RWPE2 (cell line): ENCODE results near the gene BAHCC1.

Experiments used
- ATAC-seq: fragments of 200-7000 bp; cut with Tn5 transposase; 3 replicates; pipeline ENCODE4 v1.9.1; 2021; ENCODE audit warnings: low read depth
- DNase-seq: peaks from one replicate; pipeline ENCODE4 v3.0.0-alpha.2; 2020; ENCODE audit warnings: low spot score
- H3K27ac ChIP-seq: fragments of 450-650 bp; 2 replicates; pipeline ENCODE4 v1.5.1; 2017; ENCODE audit warnings: mild to moderate bottlenecking; ENCODE audit not compliant: poor library complexity, severe bottlenecking
- H3K27me3 ChIP-seq: fragments of 250-450 bp; sonication (Bioruptor Pico); 2 replicates; pipeline ENCODE4 v1.5.1; 2021; ENCODE audit warnings: mild to moderate bottlenecking, moderate library complexity; ENCODE audit not compliant: insufficient read depth, poor library complexity, severe bottlenecking
- H3K36me3 ChIP-seq: fragments of 250-450 bp; sonication (Bioruptor Pico); 2 replicates; pipeline ENCODE4 v1.5.1; 2020; ENCODE audit warnings: low read depth, mild to moderate bottlenecking, moderate library complexity
- H3K4me1 ChIP-seq: fragments of 250-450 bp; sonication (Bioruptor Pico); 2 replicates; pipeline ENCODE4 v1.5.1; 2021; ENCODE audit warnings: mild to moderate bottlenecking, moderate library complexity; ENCODE audit not compliant: insufficient read depth, poor library complexity, severe bottlenecking
- H3K4me3 ChIP-seq: fragments of 250-450 bp; sonication (Bioruptor Pico); 2 replicates; pipeline ENCODE4 v1.5.1; 2021; ENCODE audit warnings: mild to moderate bottlenecking, moderate library complexity; ENCODE audit not compliant: severe bottlenecking
- H3K9me3 ChIP-seq: fragments of 250-450 bp; sonication (Bioruptor Pico); 2 replicates; pipeline ENCODE4 v1.5.1; 2021; ENCODE audit warnings: mild to moderate bottlenecking, moderate library complexity; ENCODE audit not compliant: severe bottlenecking
- CTCF ChIP-seq: fragments of 450-650 bp; IDR thresholded peaks from one replicate; pipeline ENCODE4 v1.5.1; 2017; ENCODE audit warnings: mild to moderate bottlenecking, moderate library complexity; ENCODE audit not compliant: poor library complexity, severe bottlenecking

Gene BAHCC1

GRCh38 chr17:81409190-81409935 lies 14.1 kb downstream of the BAHCC1 start:
- 0 out of 3 replicates have a peak, but pooled peaks have one; percentile 22 for ATAC-seq
- TF ChIP-seq CTCF: no peak
- Histone ChIP-seq H3K4me1 (peaks cover 9% of the 10 kb centered on the region), H3K4me3 (no peak overlapping the region), H3K9me3 (no peaks in the 10 kb centered on the region), H3K27me3 (no peaks in the 10 kb centered on the region), H3K36me3 (no peaks in the 10 kb centered on the region), H3K27ac (no peak overlapping the region)
- DNase-seq: no peak

GRCh38 chr17:81410852-81411251 lies 15.6 kb downstream of the BAHCC1 start:
- DNase-seq (no peak), ATAC-seq (no peak)
- Histone ChIP-seq H3K9me3 (no peaks in the 10 kb centered on the region), H3K27me3 (no peaks in the 10 kb centered on the region), H3K36me3 (no peaks in the 10 kb centered on the region), H3K27ac (no peak overlapping the region), H3K4me1 (peaks cover 9% of the 10 kb centered on the region), H3K4me3 (no peak overlapping the region)
- TF ChIP-seq CTCF: no peak

GRCh38 chr17:81411305-81411704 lies 16.0 kb downstream of the BAHCC1 start:
- Histone ChIP-seq H3K27me3 (no peaks in the 10 kb centered on the region), H3K4me3 (no peak overlapping the region), H3K27ac (no peak overlapping the region), H3K4me1 (peaks cover 9% of the 10 kb centered on the region), H3K9me3 (no peaks in the 10 kb centered on the region), H3K36me3 (no peaks in the 10 kb centered on the region)
- DNase-seq: no peak
- TF ChIP-seq CTCF: no peak
- no peak for ATAC-seq

DNA sequence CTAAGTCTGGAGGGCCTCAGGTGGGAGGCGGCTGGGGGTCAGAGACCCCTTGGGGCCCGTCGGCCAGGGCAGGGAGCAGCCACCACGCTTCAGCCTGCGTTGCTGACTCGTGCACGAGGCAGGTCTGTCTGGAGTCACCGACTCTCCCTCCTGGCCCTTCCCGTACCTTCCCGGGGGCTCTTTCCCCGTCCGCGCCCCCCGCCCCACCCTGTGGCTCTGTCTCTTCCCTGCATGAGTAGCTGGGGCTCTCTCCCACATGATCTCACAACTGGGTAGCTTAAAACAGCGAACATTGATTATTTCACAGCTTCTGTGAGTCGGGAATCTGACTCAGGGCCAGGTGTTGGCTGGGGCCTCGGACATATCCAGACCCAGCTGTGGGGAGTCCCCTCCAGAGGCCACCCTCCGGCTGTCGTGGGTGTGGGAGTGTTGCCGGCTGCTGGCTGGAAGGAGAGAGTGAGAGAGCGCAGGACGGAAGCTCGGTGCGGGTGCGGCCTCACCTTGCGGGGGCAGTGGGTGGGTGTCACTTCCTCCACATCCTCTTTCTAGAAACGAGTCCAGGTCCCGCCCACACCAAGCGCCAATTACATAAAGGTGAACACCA lies 17.3 kb downstream of the BAHCC1 start:
- DNase-seq (no peak), ATAC-seq (peak; percentile 25)
- H3K9me3 ChIP-seq: no peaks in the 10 kb centered on the region
- H3K4me3 ChIP-seq: no peak overlapping the region
- no peaks in the 10 kb centered on the region for H3K27me3 ChIP-seq
- TF ChIP-seq CTCF: no peak
- no peak overlapping the region for H3K27ac ChIP-seq
- peaks cover 9% of the 10 kb centered on the region for H3K4me1 ChIP-seq
- no peaks in the 10 kb centered on the region for H3K36me3 ChIP-seq

DNA sequence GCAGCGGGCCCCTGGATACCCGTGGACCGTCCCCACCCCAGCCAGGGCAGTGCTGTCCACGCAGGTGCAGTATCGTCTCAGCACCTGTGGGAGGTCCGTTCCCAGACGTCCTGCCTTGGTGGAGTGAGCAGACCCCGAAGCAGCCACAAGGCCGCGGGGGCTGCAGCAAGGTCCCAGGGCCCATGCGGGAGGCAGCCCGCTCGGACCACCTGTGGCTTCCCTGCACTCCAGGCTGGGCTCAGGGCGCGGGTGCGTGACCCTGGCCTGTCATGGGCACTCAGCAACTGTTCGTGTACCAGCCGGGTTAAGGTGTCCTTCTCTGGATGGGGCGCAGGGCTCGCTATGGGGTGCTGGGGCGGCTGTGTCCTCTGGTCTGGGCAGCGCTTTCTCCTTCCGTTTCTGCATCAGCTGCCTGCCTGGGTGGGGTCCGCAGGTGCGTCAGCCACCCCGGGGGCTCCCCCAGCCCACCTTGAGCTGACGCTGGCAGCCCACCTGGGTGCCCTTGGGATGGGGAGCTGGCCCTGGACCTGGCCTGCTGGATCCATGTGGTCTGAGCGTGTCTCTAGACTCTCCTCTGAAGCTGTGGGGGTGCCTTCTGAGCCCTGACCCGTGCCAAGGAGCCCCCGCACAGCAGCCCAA lies 18.4 kb downstream of the BAHCC1 start:
- Histone ChIP-seq H3K27ac (no peak overlapping the region), H3K36me3 (no peaks in the 10 kb centered on the region), H3K4me3 (no peak overlapping the region), H3K9me3 (no peaks in the 10 kb centered on the region), H3K4me1 (peaks cover 10% of the 10 kb centered on the region), H3K27me3 (no peaks in the 10 kb centered on the region)
- no peak for TF ChIP-seq CTCF
- no peak for ATAC-seq
- DNase-seq: no peak
